ENCODE data around the gene CETP.

CETP gene

DNA sequence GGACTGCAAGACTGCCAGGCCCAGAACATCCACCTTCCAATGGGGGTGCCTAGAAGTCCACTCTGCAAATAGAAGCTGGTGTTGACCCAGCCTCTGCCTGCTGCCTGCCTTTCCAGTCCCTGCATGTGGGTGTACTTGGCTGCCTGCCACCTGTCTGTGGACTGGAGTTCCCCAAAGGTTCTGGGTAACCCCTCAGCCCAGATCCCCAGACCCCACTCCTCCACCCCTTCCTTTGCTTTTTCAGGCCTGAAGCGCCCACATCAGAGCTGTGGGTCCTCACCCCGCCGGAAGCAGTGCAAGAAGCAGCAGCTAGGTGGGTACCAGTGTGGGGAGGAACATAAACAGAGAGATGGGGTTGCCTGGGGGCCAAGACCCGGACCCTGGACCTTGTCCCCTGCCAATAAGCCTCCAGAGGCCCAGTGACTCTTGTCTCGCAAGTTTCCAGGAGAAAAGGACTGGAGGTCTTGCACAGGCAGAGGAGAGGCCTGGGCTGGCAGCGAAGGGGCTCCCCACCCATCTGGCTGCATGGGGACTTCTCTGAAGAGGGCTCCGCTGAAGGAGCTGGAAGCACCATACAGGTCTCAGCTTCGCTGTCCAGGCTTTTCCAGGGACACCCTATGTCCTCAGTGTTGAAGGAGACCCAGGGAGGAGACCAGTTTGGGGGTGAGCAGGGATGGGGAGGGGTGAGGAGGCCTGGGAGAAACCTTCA is 61.9 kb downstream of the CETP start:
- DNase-seq (ENCODE audit: low spot score), result no peak

DNA sequence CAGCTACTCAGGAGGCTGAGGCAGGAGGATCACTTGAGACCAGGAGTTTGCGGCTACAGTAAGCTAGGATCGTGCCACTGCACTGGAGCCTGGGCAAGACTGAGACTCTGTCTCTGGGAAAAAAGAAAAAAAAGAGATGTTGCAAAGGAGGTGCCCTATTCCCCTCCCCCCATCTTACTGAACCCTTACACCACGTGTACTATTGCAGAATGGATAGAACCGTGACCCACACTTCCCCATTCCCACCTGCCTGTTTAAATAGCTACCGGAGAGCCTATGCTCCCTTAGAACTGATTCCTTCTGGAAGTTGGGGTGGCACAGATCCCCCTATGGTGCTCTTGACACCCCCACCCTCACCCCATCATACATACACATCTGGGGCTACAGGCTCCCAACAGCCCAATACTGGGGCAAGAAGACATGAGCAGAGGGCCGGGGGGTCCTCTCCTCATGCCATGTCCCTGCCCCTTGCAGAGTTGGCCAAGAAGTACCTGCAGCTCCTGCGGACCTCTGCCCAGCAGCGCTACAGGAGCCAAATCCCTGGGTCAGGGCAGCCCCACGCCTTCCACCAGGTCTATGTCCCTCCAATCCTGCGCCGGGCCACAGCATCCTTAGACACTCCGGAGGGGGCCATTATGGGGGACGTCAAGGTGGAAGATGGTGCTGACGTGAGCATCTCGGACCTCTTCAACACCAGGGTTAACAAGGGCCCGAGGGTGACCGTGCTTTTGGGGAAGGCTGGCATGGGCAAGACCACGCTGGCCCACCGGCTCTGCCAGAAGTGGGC is 63.3 kb downstream of the CETP start:
- no peak for DNase-seq (ENCODE audit: low spot score)

DNA sequence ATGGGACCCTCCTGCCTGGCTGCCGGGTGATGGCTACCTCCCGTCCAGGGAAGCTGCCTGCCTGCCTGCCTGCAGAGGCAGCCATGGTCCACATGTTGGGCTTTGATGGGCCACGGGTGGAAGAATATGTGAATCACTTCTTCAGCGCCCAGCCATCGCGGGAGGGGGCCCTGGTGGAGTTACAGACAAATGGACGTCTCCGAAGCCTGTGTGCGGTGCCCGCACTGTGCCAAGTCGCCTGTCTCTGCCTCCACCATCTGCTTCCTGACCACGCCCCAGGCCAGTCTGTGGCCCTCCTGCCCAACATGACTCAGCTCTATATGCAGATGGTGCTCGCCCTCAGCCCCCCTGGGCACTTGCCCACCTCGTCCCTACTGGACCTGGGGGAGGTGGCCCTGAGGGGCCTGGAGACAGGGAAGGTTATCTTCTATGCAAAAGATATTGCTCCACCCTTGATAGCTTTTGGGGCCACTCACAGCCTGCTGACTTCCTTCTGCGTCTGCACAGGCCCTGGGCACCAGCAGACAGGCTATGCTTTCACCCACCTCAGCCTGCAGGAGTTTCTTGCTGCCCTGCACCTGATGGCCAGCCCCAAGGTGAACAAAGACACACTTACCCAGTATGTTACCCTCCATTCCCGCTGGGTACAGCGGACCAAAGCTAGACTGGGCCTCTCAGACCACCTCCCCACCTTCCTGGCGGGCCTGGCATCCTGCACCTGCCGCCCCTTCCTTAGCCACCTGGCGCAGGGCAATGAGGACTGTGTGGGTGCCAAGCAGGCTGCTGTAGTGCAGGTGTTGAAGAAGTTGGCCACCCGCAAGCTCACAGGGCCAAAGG is 64.4 kb downstream of the CETP start:
- DNase-seq (ENCODE audit: low spot score), result no peak

DNA sequence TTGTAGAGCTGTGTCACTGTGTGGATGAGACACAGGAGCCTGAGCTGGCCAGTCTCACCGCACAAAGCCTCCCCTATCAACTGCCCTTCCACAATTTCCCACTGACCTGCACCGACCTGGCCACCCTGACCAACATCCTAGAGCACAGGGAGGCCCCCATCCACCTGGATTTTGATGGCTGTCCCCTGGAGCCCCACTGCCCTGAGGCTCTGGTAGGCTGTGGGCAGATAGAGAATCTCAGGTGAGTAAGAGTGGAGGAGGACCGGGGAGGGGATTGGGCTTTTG is 65.0 kb downstream of the CETP start:
- no peak for DNase-seq (ENCODE audit: low spot score)

DNA sequence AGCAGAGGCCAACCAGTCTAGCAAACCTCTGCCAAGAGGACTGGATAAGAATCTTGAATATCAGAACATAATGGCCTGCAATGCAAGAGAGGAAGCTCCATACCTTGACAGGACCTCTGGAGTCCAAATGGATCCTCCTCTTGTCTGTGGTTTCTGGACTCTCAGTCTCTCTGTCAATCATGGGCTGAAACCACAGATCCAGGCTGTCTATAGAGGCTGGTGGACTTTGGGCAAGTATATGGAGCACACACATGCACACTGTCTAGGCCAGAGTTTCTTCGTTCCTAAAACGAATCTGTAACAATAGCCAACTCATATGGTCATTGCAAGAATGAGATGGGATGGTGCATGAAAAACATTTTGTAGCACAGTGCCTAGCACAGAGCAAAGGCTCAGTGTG is 65.3 kb downstream of the CETP start:
- DNase-seq (ENCODE audit: low spot score), result no peak

DNA sequence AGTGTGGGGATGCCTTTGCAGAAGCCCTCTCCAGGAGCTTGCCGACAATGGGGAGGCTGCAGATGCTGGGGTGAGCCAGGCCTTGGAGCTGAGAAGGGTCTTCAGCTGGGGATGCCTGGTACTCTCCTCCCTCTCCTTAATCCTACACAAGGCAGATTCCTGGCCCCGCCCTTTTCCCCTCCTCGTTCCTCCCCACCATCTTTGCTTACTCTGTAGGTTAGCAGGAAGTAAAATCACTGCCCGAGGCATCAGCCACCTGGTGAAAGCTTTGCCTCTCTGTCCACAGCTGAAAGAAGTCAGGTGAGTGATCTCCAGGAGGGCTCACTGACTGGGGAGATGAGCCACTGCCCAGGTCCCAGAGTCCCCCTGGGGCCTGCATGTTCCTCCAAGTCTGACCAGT is 66.3 kb downstream of the CETP start:
- DNase-seq (ENCODE audit: low spot score), result no peak

DNA sequence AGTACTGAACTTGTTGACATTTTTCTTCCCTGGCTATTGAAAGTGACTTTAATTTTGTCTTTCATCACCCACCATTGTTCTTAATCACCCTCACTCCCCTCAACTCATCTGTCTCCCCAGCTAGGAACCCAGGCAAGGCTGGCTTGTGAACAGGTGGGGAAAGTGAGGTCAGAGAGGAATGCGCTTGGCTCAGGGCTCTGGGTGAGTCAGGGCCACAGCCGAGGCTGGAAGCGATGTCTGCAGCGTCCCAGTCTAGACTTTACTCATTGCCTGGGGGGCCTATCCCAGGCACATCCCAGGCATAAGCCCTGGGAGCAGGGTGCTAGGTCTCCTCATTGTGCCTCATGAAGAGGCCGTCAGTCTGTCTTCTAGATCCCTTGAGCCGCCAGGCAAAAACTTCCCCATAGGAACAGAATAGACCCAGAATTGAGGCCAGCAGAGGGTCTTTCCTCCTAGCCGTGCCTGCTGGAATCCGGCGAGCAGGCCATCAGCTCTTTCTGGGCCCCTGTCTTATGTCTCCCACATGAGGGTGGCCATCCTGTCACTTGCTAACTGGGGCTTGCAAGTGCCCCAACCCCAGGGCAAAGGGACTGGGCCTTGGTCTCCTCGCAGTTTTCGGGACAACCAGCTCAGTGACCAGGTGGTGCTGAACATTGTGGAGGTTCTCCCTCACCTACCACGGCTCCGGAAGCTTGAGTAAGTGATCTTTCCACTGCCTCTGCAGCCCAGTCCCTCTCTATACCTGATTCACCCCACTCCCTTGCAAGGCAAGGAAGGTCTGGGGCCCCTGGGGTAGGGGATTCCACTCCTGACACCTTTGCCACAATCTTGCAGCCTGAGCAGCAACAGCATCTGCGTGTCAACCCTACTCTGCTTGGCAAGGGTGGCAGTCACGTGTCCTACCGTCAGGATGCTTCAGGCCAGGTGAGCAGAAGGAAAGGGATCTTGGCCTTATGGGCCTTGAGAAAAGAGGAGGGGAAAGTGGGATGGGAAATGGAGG is 67.7 kb downstream of the CETP start:
- DNase-seq (ENCODE audit: low spot score), result no peak

DNA sequence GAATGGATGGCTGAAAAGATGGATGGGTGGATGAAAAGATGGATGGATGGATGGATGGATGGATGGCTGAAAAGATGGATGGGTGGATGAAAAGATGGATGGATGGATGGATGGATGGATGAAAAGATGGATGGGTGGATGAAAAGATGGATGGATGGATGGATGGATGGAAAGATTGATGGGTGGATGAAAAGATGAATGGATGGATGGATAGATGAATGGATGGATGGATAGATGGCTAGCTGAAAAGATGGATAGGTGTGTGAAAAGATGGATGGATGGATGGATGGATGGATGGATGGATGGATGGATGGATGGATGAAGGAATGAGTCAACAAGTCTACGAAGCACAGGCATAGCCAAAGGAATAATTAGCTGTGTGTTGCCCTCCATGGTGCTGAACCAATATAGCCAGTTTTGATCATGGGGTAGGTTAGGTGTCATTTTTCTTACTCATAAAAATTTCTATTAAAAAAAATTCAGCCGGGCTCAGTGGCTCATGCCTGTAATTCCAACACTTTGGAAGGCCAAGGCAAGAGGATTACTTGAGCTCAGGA is 68.7 kb downstream of the CETP start:
- no peak for DNase-seq (ENCODE audit: low spot score)

DNA sequence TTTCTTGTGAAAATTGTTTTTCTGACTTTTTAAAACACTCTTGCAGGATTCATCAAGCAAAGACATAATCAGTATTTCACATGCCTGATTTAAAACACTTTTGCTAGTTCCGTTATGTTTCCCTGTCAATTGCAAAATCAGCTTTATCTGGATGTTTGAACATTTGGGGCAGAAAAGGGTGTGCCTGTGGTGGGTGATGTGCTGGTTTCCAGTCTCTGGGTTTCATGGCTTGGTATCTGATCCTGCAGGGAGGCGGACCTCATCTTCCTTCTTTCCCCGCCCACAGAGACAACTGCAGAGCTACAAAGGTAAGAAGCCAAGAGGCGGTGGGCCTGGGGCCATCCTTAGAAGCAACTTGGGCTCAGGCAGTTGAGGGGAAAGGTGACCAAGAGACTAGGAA is 69.4 kb downstream of the CETP start:
- DNase-seq (ENCODE audit: low spot score), result no peak

DNA sequence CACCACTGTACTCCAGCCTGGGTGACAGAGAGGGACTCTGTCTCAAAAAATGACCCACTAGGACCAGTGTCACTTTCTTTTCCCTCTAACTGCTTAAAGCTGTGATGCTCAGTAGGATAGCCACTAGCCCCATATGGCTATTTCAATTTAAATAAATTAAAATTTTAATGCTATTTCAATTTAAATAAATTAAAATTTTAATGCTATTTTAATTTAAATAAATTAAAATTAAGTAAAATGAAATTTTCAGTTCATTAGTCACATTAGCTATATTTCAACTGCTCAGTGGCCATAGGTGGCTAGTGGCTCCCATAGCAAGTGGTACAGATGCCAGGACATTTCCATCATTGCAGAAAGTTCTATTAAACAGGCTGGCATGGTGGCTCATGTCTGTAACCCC is 70.6 kb downstream of the CETP start:
- no peak for DNase-seq (ENCODE audit: low spot score)

DNA sequence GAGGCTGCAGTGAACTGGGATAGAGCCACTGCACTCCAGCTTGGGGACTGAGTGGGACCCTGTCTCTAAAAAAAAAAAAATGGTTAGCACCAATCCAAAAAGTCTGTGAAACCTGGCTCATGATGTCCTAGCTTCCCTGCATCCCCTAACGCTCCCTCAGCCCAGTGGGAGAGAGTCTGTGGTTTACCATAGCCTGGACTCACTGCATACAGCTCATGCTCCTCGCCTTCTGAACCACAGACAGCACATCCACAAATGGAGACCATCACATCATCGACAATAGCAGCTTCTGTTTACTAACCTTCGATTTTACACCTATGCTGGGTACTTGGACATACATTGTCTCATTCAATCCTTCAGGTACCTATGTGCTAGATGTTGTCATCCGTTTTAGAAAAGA is 71.2 kb downstream of the CETP start:
- DNase-seq (ENCODE audit: low spot score), result no peak

All from ecto neural progenitor cell (in vitro differentiated cells).